Peyer's patch (tissue), 4 donors: ENCODE data around the gene TMEM106C.

Experiments
- POLR2A ChIP-seq, 2 donors: fragments of 450-650 bp; IDR thresholded peaks; one replicate each; pipeline ENCODE4 v1.5.1; 2017; ENCODE audit warnings: antibody characterized with exemption in 2 of 2, mild to moderate bottlenecking in 2 of 2, moderate library complexity in 2 of 2
- TF ChIP-seq, protein P1 (sequence below), 6 experiments: fragments of 450-650 bp in 4 of 6; fragments of 200-600 bp in 2 of 6; sonication (generic) in 1 of 6; IDR thresholded peaks; one replicate each; pipeline ENCODE4 v1.5.1; 2017 to 2019; ENCODE audit warnings: antibody characterized with exemption in 6 of 6, mild to moderate bottlenecking in 3 of 6, moderate library complexity in 1 of 6

DNA sequence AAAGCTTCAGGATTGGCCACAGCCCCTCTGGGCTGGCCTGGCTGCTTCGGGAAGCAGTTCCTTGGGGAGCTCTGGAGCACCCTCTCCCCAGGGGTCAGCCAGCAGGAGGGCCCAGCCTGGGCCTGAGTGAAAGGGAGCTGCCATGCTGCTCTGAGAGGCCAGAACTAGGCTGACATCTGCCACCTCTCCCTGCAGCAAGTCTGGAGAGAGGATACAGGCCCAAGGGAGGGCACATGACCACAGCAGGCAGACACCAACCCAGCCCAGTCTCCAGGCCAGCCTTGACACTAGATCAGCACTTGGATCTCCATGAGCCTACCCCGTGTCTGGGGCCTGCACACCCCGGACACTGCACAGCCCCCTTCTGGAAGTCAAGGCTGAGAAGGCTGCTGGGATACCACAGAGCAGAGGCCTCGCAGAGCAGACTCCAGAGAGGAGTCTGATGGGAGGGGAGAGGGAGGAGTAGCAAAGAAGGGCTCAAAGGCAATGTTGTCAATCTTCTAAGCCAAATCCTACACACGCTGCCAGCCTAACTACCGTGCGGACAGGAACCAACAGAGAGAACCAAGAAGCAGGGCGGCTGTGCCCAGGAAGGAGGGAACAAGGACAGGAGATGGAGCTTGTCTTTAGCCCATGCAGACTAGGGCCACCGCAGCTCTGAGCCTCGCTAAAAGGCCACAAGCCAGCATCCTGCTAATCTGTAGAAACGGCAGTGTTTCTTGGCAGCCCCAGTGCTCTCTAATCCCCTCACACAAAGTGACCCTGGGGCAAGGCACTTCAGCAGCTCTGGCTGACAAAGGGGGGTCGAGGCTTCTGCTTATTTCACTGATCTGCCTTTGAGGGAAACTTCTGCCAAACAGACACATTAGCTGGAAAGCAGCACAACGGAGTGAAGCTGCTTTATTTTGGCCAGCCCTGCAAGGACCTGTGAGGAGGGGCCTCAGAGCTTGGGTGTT is 28.0 kb downstream of the TMEM106C start:
- TF ChIP-seq, protein P1, sequence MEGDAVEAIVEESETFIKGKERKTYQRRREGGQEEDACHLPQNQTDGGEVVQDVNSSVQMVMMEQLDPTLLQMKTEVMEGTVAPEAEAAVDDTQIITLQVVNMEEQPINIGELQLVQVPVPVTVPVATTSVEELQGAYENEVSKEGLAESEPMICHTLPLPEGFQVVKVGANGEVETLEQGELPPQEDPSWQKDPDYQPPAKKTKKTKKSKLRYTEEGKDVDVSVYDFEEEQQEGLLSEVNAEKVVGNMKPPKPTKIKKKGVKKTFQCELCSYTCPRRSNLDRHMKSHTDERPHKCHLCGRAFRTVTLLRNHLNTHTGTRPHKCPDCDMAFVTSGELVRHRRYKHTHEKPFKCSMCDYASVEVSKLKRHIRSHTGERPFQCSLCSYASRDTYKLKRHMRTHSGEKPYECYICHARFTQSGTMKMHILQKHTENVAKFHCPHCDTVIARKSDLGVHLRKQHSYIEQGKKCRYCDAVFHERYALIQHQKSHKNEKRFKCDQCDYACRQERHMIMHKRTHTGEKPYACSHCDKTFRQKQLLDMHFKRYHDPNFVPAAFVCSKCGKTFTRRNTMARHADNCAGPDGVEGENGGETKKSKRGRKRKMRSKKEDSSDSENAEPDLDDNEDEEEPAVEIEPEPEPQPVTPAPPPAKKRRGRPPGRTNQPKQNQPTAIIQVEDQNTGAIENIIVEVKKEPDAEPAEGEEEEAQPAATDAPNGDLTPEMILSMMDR (IDR thresholded peaks at IDR 0.05), result no peak
- no peak for TF ChIP-seq POLR2A (IDR thresholded peaks at IDR 0.05)
